Measurements from ENCODE around the gene EXOC4.

- TF ChIP-seq GATA2 (IDR thresholded peaks at IDR 0.05; ENCODE audit: low read depth, low read length) (no peak), GATA3 (IDR thresholded peaks at IDR 0.05; ENCODE audit: low read depth, low read length) (no peak)
Measured at GRCh38 chr7:133741703-133742102, 488.8 kb downstream of the EXOC4 start.

Data from SH-SY5Y (cell line).